Keratinocyte (primary cell): ENCODE results near the gene BCAS1. TPM values are rescaled to one million over a fixed set of nuclear protein-coding genes. Genes with fewer than 3 reads are reported as not detected.

Source experiments
- DNase-seq: peaks from one replicate; pipeline ENCODE4 v3.0.0-alpha.2; 2011; ENCODE audit warnings: low read depth, missing footprints, low spot score
- FAIRE-seq: peaks from 2 replicates; lab custom pipeline; 2011; peaks lifted over from hg19 to GRCh38; lab: Jason Lieb, UNC
- H2AFZ ChIP-seq: 2 replicates; pipeline ENCODE4 v1.6.0; 2012; ENCODE audit warnings: low read length, control low read depth, inconsistent platforms; ENCODE audit not compliant: control insufficient read depth
- H3K27ac ChIP-seq: 2 replicates; pipeline ENCODE4 v1.5.1; 2011; ENCODE audit warnings: low read length; ENCODE audit not compliant: control insufficient read depth, insufficient read depth
- H3K27me3 ChIP-seq: 3 replicates; pipeline ENCODE4 v1.6.0; 2011; ENCODE audit warnings: low read length; ENCODE audit not compliant: control insufficient read depth, insufficient read depth; ENCODE audit errors: extremely low read depth
- H3K36me3 ChIP-seq, 2 experiments: 2 replicates in 1 of 2; 3 replicates in 1 of 2; pipeline ENCODE4 v1.5.1; 2011; ENCODE audit warnings: low read length in 2 of 2, mild to moderate bottlenecking in 1 of 2; ENCODE audit not compliant: control insufficient read depth in 2 of 2, insufficient read depth in 2 of 2; ENCODE audit errors: extremely low read depth in 1 of 2
- H3K4me1 ChIP-seq: 3 replicates; pipeline ENCODE4 v1.5.1; 2011; ENCODE audit warnings: low read length; ENCODE audit not compliant: control insufficient read depth, insufficient read depth; ENCODE audit errors: extremely low read depth
- H3K4me2 ChIP-seq: 3 replicates; pipeline ENCODE4 v1.6.0; 2011; ENCODE audit warnings: low read depth, low read length; ENCODE audit not compliant: control insufficient read depth, insufficient read depth; ENCODE audit errors: extremely low read depth
- H3K4me3 ChIP-seq, 3 experiments: fragments of 200-600 bp in 1 of 3; sonication (generic) in 1 of 3; 2 replicates in 2 of 3; 3 replicates in 1 of 3; pipeline ENCODE4 v1.5.1; 2011 to 2016; ENCODE audit warnings: low read length in 3 of 3, mild to moderate bottlenecking in 3 of 3, control low read depth in 2 of 3, inconsistent platforms in 1 of 3, low read depth in 1 of 3, mixed read lengths in 1 of 3, mixed run types in 1 of 3, moderate library complexity in 1 of 3; ENCODE audit not compliant: control insufficient read depth in 2 of 3, insufficient read depth in 2 of 3; ENCODE audit errors: extremely low read depth in 1 of 3
- H3K79me2 ChIP-seq: 2 replicates; pipeline ENCODE4 v1.6.0; 2012; ENCODE audit warnings: low read length; ENCODE audit not compliant: control insufficient read depth, insufficient read depth
- H3K9ac ChIP-seq: 3 replicates; pipeline ENCODE4 v1.6.0; 2011; ENCODE audit warnings: low read length; ENCODE audit not compliant: control insufficient read depth, insufficient read depth; ENCODE audit errors: extremely low read depth
- H3K9me1 ChIP-seq: 3 replicates; pipeline ENCODE4 v1.6.0; 2011; ENCODE audit warnings: low read length; ENCODE audit not compliant: control insufficient read depth, insufficient read depth; ENCODE audit errors: extremely low read depth
- H3K9me3 ChIP-seq: 2 replicates; pipeline ENCODE4 v1.5.1; 2012; ENCODE audit warnings: low read depth, low read length; ENCODE audit not compliant: control insufficient read depth
- H4K20me1 ChIP-seq: 3 replicates; pipeline ENCODE4 v1.6.0; 2011; ENCODE audit warnings: low read length; ENCODE audit not compliant: control insufficient read depth, insufficient read depth; ENCODE audit errors: extremely low read depth
- EZH2 ChIP-seq: IDR thresholded peaks from one replicate; pipeline ENCODE4 v1.6.1; 2012; ENCODE audit warnings: inconsistent platforms, mild to moderate bottlenecking, low read length, moderate library complexity
- dilution Hi-C: fragments of 300-500 bp; cut with MboI; formaldehyde crosslinking; loops from one replicate; pipeline ENCODE4 v1.7.0; 2020; ENCODE audit warnings: low sequenced_read_pairs; ENCODE audit not compliant: extremely low pct_ligation_motif_present
- polyA plus RNA-seq, 5 experiments: library from polyadenylated mRNA; depleted of rRNA in 3 of 5; stranded (reverse) in 3 of 5; stranded (forward) in 1 of 5; unstranded in 1 of 5; fragments of >200 nt; gene quantifications; 1 replicate in 1 of 5; 2 replicates in 3 of 5; 3 replicates in 1 of 5; pipeline versions ENCODE4 v1.2.1 to v1.2.3, GENCODE V29; 2011 to 2012; ENCODE audit warnings: missing spikeins in 2 of 5, low read depth in 1 of 5, low replicate concordance in 1 of 5
- TF ChIP-seq, protein P1 (sequence below), 3 experiments: IDR thresholded peaks in 1 of 3; conservative IDR thresholded peaks in 1 of 3; optimal IDR thresholded peaks in 1 of 3; 2 replicates in 2 of 3; 3 replicates in 1 of 3; pipeline versions ENCODE3 to v1.5.1; 2011; ENCODE audit warnings: low read length in 3 of 3, mild to moderate bottlenecking in 3 of 3, moderate library complexity in 2 of 3, control low read depth in 1 of 3, inconsistent platforms in 1 of 3; ENCODE audit not compliant: insufficient read depth in 2 of 3; ENCODE audit errors: extremely low read depth in 1 of 3

BCAS1 gene
- polyA plus RNA-seq, 1 donor (not counting 4 experiments of a cell fraction or from before 2014, with no cell fraction given): not detected

DNA sequence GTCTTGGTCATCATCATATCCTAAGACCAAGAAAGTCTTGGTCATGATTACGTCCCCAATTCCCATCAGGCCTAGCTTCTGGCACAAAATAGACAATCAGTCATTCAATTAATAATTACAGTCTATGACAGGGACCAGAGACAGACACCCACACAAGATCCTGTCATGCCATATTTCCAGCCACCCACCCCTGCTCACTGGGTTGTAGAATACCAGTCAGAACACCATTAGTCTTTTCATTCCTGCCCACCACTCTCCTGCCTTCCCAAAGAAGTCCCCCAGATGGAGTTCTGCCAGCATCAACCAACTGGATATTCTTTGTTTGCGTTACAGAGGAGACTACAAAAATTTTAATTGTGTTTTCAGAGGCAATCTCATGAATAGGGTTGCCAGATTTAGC lies 81.0 kb downstream of the BCAS1 start:
- DNase-seq (no peak), FAIRE-seq (no peak)
- Histone ChIP-seq H3K9me3 (no peaks in the 10 kb centered on the region), H3K36me3 (no peaks in the 10 kb centered on the region), H2AFZ (no peak overlapping the region), H3K27ac (no peak overlapping the region), H3K4me3 (no peak overlapping the region), H3K9me1 (no peaks in the 10 kb centered on the region), H3K4me2 (no peak overlapping the region), H3K4me1 (no peaks in the 10 kb centered on the region), H3K27me3 (peaks cover 3% of the 10 kb centered on the region), H3K79me2 (no peaks in the 10 kb centered on the region), H3K9ac (no peak overlapping the region), H4K20me1 (no peaks in the 10 kb centered on the region)
- dilution Hi-C loops: no loop called here
- TF ChIP-seq EZH2: no peak
- TF ChIP-seq, protein P1, sequence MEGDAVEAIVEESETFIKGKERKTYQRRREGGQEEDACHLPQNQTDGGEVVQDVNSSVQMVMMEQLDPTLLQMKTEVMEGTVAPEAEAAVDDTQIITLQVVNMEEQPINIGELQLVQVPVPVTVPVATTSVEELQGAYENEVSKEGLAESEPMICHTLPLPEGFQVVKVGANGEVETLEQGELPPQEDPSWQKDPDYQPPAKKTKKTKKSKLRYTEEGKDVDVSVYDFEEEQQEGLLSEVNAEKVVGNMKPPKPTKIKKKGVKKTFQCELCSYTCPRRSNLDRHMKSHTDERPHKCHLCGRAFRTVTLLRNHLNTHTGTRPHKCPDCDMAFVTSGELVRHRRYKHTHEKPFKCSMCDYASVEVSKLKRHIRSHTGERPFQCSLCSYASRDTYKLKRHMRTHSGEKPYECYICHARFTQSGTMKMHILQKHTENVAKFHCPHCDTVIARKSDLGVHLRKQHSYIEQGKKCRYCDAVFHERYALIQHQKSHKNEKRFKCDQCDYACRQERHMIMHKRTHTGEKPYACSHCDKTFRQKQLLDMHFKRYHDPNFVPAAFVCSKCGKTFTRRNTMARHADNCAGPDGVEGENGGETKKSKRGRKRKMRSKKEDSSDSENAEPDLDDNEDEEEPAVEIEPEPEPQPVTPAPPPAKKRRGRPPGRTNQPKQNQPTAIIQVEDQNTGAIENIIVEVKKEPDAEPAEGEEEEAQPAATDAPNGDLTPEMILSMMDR (optimal IDR thresholded peaks at IDR 0.05 in 1 of 3, IDR thresholded peaks at IDR 0.05 in 1 of 3, conservative IDR thresholded peaks at IDR 0.05 in 1 of 3; ENCODE audit: extremely low read depth in 1 of 3, insufficient read depth in 2 of 3, low read length in 3 of 3): no peak

GRCh38 chr20:53986037-53986650 lies 84.2 kb downstream of the BCAS1 start:
- no peak overlapping the region for H3K4me2 ChIP-seq
- TF ChIP-seq EZH2: no peak
- TF ChIP-seq, protein P1 (optimal IDR thresholded peaks at IDR 0.05 in 1 of 3, IDR thresholded peaks at IDR 0.05 in 1 of 3, conservative IDR thresholded peaks at IDR 0.05 in 1 of 3; ENCODE audit: extremely low read depth in 1 of 3, insufficient read depth in 2 of 3, low read length in 3 of 3): no peak
- H4K20me1 ChIP-seq: no peaks in the 10 kb centered on the region
- dilution Hi-C loops: no loop called here
- H3K4me1 ChIP-seq: no peaks in the 10 kb centered on the region
- H3K4me3 ChIP-seq: no peak overlapping the region
- H3K9me1 ChIP-seq: no peaks in the 10 kb centered on the region
- no peaks in the 10 kb centered on the region for H3K36me3 ChIP-seq
- no peaks in the 10 kb centered on the region for H3K9me3 ChIP-seq
- H3K27me3 ChIP-seq: peaks cover 3% of the 10 kb centered on the region
- H2AFZ ChIP-seq: no peak overlapping the region
- no peak for FAIRE-seq
- no peaks in the 10 kb centered on the region for H3K79me2 ChIP-seq
- no peak overlapping the region for H3K27ac ChIP-seq
- DNase-seq: no peak
- no peak overlapping the region for H3K9ac ChIP-seq
